ENCODE data around the gene FAM13B.
A peak's percentile ranks its signal among the peaks of the same experiment; 100 is the strongest.
"Not testable (repeated sequence)": the region's sequence is repeated elsewhere in the genome, so short reads cannot be mapped to it uniquely, and the experiment has no call there.

The FAM13B gene

GRCh38 chr5:137960819-137961218, 72.1 kb downstream of the FAM13B start:
- WGBS, 2 experiments (ENCODE audit: insufficient coverage in 2 of 2), result no CpG with 5 or more reads among the region's 3 CpGs
- Histone ChIP-seq H3K27ac (ENCODE audit: low read depth, low read length, severe bottlenecking) (no peak overlapping the region), H3K4me1 (ENCODE audit: control insufficient read depth, insufficient read depth, low read length, poor library complexity, severe bottlenecking) (peaks cover 4% of the 10 kb centered on the region), H3K36me3 (ENCODE audit: control insufficient read depth, insufficient read depth, low read length) (peaks cover 45% of the 10 kb centered on the region), H3K4me3 (ENCODE audit: extremely low read depth, insufficient read depth, low read length, poor library complexity, severe bottlenecking) (no peak overlapping the region), H3K9me3 (ENCODE audit: control insufficient read depth, low read length) (no peaks in the 10 kb centered on the region)

- no peak overlapping the region for H3K27ac ChIP-seq (ENCODE audit: low read depth, low read length, severe bottlenecking)
- no peaks in the 10 kb centered on the region for H3K9me3 ChIP-seq (ENCODE audit: control insufficient read depth, low read length)
- H3K36me3 ChIP-seq (ENCODE audit: control insufficient read depth, insufficient read depth, low read length), result peaks cover 42% of the 10 kb centered on the region
- 100% methylated on average over 1 of the region's 2 CpGs for WGBS, 2 experiments (ENCODE audit: insufficient coverage in 2 of 2)
- peaks cover 4% of the 10 kb centered on the region for H3K4me1 ChIP-seq (ENCODE audit: control insufficient read depth, insufficient read depth, low read length, poor library complexity, severe bottlenecking)
- H3K4me3 ChIP-seq (ENCODE audit: extremely low read depth, insufficient read depth, low read length, poor library complexity, severe bottlenecking), result no peak overlapping the region
Observed at GRCh38 chr5:137960141-137960540, 72.7 kb downstream of the FAM13B start.

- WGBS, 2 experiments (ENCODE audit: insufficient coverage in 2 of 2), result 77 to 100% methylated on average over 2 to 3 of the region's 4 CpGs
- peaks cover 37% of the 10 kb centered on the region for H3K36me3 ChIP-seq (ENCODE audit: control insufficient read depth, insufficient read depth, low read length)
- peaks cover 4% of the 10 kb centered on the region for H3K4me1 ChIP-seq (ENCODE audit: control insufficient read depth, insufficient read depth, low read length, poor library complexity, severe bottlenecking)
- H3K4me3 ChIP-seq (ENCODE audit: extremely low read depth, insufficient read depth, low read length, poor library complexity, severe bottlenecking), result no peak overlapping the region
- H3K9me3 ChIP-seq (ENCODE audit: control insufficient read depth, low read length), result no peaks in the 10 kb centered on the region
- no peak overlapping the region for H3K27ac ChIP-seq (ENCODE audit: low read depth, low read length, severe bottlenecking)
Observed at GRCh38 chr5:137959488-137959887, 73.4 kb downstream of the FAM13B start.

- H3K4me1 ChIP-seq (ENCODE audit: control insufficient read depth, insufficient read depth, low read length, poor library complexity, severe bottlenecking), result peaks cover 12% of the 10 kb centered on the region
- no peaks in the 10 kb centered on the region for H3K9me3 ChIP-seq (ENCODE audit: control insufficient read depth, low read length)
- peaks cover 32% of the 10 kb centered on the region for H3K36me3 ChIP-seq (ENCODE audit: control insufficient read depth, insufficient read depth, low read length)
- no peak overlapping the region for H3K4me3 ChIP-seq (ENCODE audit: extremely low read depth, insufficient read depth, low read length, poor library complexity, severe bottlenecking)
- 94% methylated on average over 1 of the region's 1 CpG; no CpG with 5 or more reads in 1 of the 2 experiments for WGBS, 2 experiments (ENCODE audit: insufficient coverage in 2 of 2)
- H3K27ac ChIP-seq (ENCODE audit: low read depth, low read length, severe bottlenecking), result no peak overlapping the region
Observed at GRCh38 chr5:137957948-137958347, 74.9 kb downstream of the FAM13B start.

GRCh38 chr5:137954131-137954879, 78.6 kb downstream of the FAM13B start:
- peak overlapping the region; percentile 92 for H3K27ac ChIP-seq (ENCODE audit: low read depth, low read length, severe bottlenecking)

GRCh38 chr5:137945825-137946224, 87.1 kb downstream of the FAM13B start:
- Histone ChIP-seq H3K27ac (ENCODE audit: low read depth, low read length, severe bottlenecking) (no peak overlapping the region), H3K4me3 (ENCODE audit: extremely low read depth, insufficient read depth, low read length, poor library complexity, severe bottlenecking) (no peak overlapping the region), H3K4me1 (ENCODE audit: control insufficient read depth, insufficient read depth, low read length, poor library complexity, severe bottlenecking) (no peaks in the 10 kb centered on the region), H3K36me3 (ENCODE audit: control insufficient read depth, insufficient read depth, low read length) (peaks cover 97% of the 10 kb centered on the region), H3K9me3 (ENCODE audit: control insufficient read depth, low read length) (no peaks in the 10 kb centered on the region)
- 100% methylated on average over 1 of the region's 1 CpG; no CpG with 5 or more reads in 1 of the 2 experiments for WGBS, 2 experiments (ENCODE audit: insufficient coverage in 2 of 2)

More at GRCh38 chr5:137954131-137954879, 78.6 kb downstream of the FAM13B start:
- 91 to 100% methylated on average over 1 to 7 of the region's 9 CpGs for WGBS, 2 experiments (ENCODE audit: insufficient coverage in 2 of 2)
- Histone ChIP-seq H3K36me3 (ENCODE audit: control insufficient read depth, insufficient read depth, low read length) (peaks cover 51% of the 10 kb centered on the region), H3K9me3 (ENCODE audit: control insufficient read depth, low read length) (no peaks in the 10 kb centered on the region), H3K4me1 (ENCODE audit: control insufficient read depth, insufficient read depth, low read length, poor library complexity, severe bottlenecking) (peaks cover 12% of the 10 kb centered on the region), H3K4me3 (ENCODE audit: extremely low read depth, insufficient read depth, low read length, poor library complexity, severe bottlenecking) (no peak overlapping the region)

GRCh38 chr5:137944280-137944679, 88.6 kb downstream of the FAM13B start:
- peaks cover 98% of the 10 kb centered on the region for H3K36me3 ChIP-seq (ENCODE audit: control insufficient read depth, insufficient read depth, low read length)
- not testable (repeated sequence) for H3K4me3 ChIP-seq (ENCODE audit: extremely low read depth, insufficient read depth, low read length, poor library complexity, severe bottlenecking); H3K27ac ChIP-seq (ENCODE audit: low read depth, low read length, severe bottlenecking); H3K4me1 ChIP-seq (ENCODE audit: control insufficient read depth, insufficient read depth, low read length, poor library complexity, severe bottlenecking); H3K9me3 ChIP-seq (ENCODE audit: control insufficient read depth, low read length)
- 92 to 100% methylated on average over 3 to 4 of the region's 4 CpGs for WGBS, 2 experiments (ENCODE audit: insufficient coverage in 2 of 2)

GRCh38 chr5:137939331-137939730, 93.5 kb downstream of the FAM13B start:
- peaks cover 76% of the 10 kb centered on the region for H3K36me3 ChIP-seq (ENCODE audit: control insufficient read depth, insufficient read depth, low read length)
- H3K4me3 ChIP-seq (ENCODE audit: extremely low read depth, insufficient read depth, low read length, poor library complexity, severe bottlenecking), result no peak overlapping the region
- H3K9me3 ChIP-seq (ENCODE audit: control insufficient read depth, low read length), result no peaks in the 10 kb centered on the region
- no peak overlapping the region for H3K27ac ChIP-seq (ENCODE audit: low read depth, low read length, severe bottlenecking)
- no peaks in the 10 kb centered on the region for H3K4me1 ChIP-seq (ENCODE audit: control insufficient read depth, insufficient read depth, low read length, poor library complexity, severe bottlenecking)
- WGBS, 2 experiments (ENCODE audit: insufficient coverage in 2 of 2), result 80 to 100% methylated on average over 1 to 5 of the region's 7 CpGs

- Histone ChIP-seq H3K9me3 (ENCODE audit: control insufficient read depth, low read length) (no peaks in the 10 kb centered on the region), H3K36me3 (ENCODE audit: control insufficient read depth, insufficient read depth, low read length) (peaks cover 71% of the 10 kb centered on the region), H3K27ac (ENCODE audit: low read depth, low read length, severe bottlenecking) (no peak overlapping the region), H3K4me1 (ENCODE audit: control insufficient read depth, insufficient read depth, low read length, poor library complexity, severe bottlenecking) (no peaks in the 10 kb centered on the region), H3K4me3 (ENCODE audit: extremely low read depth, insufficient read depth, low read length, poor library complexity, severe bottlenecking) (no peak overlapping the region)
- 100% methylated on average over 1 of the region's 1 CpG; no CpG with 5 or more reads in 1 of the 2 experiments for WGBS, 2 experiments (ENCODE audit: insufficient coverage in 2 of 2)
Observed at GRCh38 chr5:137938751-137939143, 94.1 kb downstream of the FAM13B start.

- Histone ChIP-seq H3K4me3 (ENCODE audit: extremely low read depth, insufficient read depth, low read length, poor library complexity, severe bottlenecking) (no peak overlapping the region), H3K36me3 (ENCODE audit: control insufficient read depth, insufficient read depth, low read length) (peaks cover 66% of the 10 kb centered on the region), H3K27ac (ENCODE audit: low read depth, low read length, severe bottlenecking) (no peak overlapping the region), H3K9me3 (ENCODE audit: control insufficient read depth, low read length) (no peaks in the 10 kb centered on the region), H3K4me1 (ENCODE audit: control insufficient read depth, insufficient read depth, low read length, poor library complexity, severe bottlenecking) (no peaks in the 10 kb centered on the region)
- WGBS, 2 experiments (ENCODE audit: insufficient coverage in 2 of 2), result no CpG with 5 or more reads among the region's 1 CpG
Observed at GRCh38 chr5:137937994-137938750, 94.7 kb downstream of the FAM13B start.

GRCh38 chr5:137935694-137936093, 97.2 kb downstream of the FAM13B start:
- 91 to 100% methylated on average over 2 of the region's 3 CpGs for WGBS, 2 experiments (ENCODE audit: insufficient coverage in 2 of 2)
- Histone ChIP-seq H3K4me1 (ENCODE audit: control insufficient read depth, insufficient read depth, low read length, poor library complexity, severe bottlenecking) (no peaks in the 10 kb centered on the region), H3K4me3 (ENCODE audit: extremely low read depth, insufficient read depth, low read length, poor library complexity, severe bottlenecking) (no peak overlapping the region), H3K36me3 (ENCODE audit: control insufficient read depth, insufficient read depth, low read length) (peaks cover 42% of the 10 kb centered on the region), H3K9me3 (ENCODE audit: control insufficient read depth, low read length) (no peaks in the 10 kb centered on the region), H3K27ac (ENCODE audit: low read depth, low read length, severe bottlenecking) (peak overlapping the region; percentile 11)

Data from mesodermal cell (in vitro differentiated cells).